Measurements from ENCODE around the gene DHX38.
"Not testable (repeated sequence)": the region's sequence is repeated elsewhere in the genome, so short reads cannot be mapped to it uniquely, and the experiment has no call there.

The DHX38 gene

DNA sequence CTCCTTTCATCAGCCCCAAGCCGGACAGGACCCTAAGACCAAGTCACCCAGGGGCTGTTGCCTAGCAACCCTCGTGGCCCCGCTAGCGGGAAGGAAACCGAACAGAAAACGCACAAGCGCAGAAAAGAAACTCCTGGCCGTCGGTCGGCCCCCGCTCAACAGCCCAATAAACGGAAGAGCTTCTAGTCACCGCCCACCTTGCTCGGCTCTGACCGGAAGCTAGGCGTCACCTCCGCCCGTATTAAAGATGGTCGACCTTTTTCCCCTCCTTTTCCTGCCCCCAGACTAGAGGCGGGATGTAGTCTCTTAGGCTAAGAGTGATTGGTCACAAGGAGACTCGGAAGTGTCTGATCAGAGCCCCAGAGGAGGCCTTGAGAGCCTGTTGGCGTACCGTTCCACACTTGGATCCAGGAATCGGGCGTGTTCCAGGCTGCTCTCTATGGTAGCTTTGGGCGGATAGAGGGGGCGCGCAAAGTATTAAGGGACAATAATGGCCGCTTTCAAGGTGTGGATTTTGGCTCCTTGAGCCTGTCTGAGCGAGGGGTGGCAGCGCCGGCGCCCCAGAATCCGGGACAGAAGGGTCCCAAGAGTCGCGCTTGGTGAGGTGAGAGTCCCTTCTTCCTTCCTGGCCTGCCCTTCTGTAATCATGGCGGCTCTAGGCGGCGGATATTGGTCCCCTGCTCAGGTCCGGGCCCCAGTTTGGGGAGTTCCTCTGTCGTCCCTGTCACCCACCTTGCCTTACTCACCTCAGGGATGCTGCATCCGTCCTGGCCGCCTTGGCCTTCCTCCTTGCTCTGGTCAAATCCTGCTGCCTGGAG lies at the start of gene DHX38, which contains the start of gene TXNL4B:
DHX38 (plus strand) TSS at position 400 of the 818 bp plus-strand sequence. CDS start 2,311 bp downstream, outside the sequence.
TXNL4B (minus strand) TSS at position 173 of the 818 bp plus-strand sequence. CDS start 2,871 bp downstream, outside the sequence.
- DNase-seq (ENCODE audit: low spot score), result peak; percentile 97

DNA sequence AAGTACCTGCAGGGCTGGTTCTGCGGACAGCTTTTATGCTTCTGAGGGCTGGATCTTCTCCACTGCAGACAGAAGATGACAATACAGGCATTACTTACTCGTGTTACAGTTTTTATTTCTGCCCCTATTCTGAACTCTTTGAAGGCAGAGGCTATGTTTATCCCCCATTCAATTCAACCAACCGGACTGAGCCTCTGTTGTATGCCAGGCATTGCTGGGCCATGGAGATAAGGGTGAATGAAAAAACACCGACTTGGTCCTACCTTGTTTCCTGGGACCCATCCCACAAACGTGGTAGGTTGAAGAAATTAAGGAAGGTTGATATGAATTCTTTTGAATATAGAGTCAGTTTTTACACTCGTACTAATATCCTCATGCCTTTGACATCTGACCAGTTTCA lies 49.4 kb upstream of the DHX38 start:
- DNase-seq (ENCODE audit: low spot score), result no peak

DNA sequence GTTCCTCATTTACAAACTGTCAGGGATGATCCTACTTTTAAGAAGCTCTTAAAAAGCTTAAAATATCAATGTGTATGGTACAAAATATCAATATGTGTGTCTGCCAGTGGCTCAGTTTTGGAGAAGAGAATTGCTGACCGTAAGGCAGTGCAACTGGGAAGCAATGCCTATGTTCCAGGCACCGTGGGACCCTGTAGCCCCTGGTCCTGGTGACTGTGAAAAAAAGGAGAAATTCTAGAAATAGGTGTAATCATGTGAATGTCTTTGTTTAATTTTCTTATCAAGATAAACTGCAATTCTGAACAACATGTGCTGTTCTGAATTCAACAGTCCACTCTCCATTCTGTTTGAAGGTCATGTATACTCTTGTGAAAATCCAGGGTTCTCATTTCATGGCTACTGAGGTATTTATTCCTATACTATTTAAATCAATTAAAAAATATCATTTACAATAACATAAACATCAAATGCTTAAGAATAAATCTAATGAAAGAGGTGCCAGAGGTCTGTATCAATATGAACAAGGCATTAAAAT lies 48.8 kb upstream of the DHX38 start:
- no peak for DNase-seq (ENCODE audit: low spot score)

DNA sequence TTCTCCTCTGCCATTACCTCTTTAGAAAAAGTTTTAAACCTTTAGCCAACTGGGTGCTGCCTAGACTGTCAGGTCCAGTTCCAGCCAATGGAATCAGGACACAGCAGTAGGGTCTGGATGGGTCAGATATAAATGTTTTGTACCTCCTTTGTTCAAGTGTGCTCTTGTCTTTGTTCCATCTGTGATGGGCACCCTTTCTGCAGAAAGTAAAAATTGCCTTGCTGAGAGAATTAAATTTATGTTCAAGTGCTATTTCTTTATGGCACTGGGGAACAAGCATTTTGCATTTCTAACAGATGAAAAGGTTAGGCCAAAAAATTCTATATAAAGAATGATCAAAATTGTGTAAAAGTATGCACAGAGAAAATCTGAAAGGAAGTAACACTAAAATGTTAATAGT lies 44.5 kb upstream of the DHX38 start:
- no peak for DNase-seq (ENCODE audit: low spot score)

DNA sequence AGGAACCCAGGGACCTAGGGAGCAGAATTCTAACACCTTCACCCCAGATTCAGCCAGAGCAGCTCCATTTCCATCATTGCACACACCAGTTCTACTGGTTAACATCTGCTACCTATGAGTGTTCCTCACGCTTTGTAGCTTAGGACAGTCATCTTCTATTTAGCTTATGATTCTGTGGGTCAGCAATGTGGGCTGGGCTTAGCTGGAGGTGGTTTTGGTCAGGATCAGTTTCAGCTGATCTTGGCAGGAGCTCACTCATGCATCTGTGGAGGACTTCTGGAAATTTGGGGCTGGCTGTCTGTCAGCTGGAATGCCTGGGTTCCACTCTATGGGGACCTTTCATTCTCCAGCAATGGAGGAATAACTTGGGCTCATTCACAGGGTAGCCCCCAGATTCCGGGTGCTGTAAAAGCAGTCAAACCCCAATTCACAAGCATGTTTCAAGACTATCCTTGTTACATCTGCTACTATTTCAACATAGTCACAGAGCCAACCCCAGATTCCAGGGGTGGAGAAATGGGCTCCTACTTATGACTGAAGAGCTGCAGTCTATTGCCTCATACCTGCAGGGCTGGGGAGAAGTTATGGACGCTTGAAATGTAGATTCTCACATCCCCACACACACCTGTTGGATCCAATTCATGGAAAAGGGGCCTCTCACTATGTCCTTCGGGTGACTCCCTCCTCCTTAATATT lies 42.7 kb upstream of the DHX38 start:
- DNase-seq (ENCODE audit: low spot score), result no peak

DNA sequence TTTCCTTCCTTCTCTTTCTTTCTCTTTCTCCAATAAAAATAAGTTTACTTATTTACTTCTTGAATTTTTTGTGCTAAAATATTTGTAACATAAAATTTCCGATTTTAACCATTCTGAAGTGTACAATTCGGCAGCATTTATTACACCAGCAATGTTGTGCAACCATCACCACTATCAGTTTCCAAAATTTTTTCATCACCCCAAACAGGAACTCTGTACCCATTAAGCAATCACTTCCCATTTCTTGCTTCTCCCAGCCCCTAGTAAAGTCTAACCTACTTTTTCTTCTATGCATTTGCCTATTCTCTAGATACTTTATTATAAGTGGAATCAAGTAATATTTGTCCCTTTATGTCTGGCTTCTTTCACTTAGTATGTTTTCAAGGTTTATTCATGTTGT lies 41.8 kb upstream of the DHX38 start:
- DNase-seq (ENCODE audit: low spot score), result no peak

DNA sequence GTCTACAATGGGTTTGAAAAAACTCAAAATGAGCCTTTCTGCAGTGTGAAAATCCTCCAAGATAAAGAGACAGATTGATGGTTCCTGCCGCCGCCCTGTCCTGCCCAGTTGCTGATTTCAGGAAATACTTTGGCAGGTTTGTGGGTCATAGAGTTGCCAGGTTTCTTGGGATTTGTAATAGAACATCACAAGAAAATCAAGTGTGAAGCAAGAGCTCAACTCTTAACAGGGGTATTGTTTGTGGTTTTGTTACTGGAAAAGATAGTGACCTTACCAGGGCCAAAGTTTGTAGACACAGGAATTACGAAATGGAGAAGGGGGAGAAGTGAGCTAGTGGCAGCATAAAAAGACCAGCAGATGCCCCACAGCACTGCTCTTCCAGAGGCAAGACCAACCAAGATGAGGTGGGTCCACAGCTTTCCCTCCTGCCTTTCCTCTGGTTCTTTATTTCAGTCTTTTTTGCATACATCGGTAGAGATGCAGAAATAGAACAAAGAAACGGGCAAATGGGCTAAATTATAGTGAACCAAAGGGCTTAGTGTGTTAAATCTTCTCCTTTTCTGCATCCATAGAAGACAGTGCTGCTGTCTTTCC lies 39.3 kb upstream of the DHX38 start, which contains the start of gene HP:
HP (plus strand) TSS at position 252 of the 594 bp plus-strand sequence; CDS start at position 400, 148 bp downstream.
- not testable (repeated sequence) for DNase-seq (ENCODE audit: low spot score)

DNA sequence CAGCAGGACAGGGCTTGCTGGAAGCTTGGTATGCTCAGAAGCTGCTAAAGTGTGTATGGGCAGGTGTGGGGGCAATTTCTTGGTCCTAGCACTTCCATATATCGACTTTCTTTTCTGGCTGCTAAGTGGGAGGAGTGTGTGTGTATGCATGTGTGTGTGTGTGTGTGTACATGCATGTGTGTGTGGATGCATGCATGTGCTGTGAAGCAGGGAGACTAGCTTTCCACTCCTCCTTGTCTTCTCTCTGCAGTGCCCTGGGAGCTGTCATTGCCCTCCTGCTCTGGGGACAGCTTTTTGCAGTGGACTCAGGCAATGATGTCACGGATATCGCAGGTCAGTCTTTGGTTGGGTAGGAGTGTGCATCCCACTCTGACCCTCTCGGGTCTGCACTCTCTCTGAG lies 37.7 kb upstream of the DHX38 start:
- no peak for DNase-seq (ENCODE audit: low spot score)

DNA sequence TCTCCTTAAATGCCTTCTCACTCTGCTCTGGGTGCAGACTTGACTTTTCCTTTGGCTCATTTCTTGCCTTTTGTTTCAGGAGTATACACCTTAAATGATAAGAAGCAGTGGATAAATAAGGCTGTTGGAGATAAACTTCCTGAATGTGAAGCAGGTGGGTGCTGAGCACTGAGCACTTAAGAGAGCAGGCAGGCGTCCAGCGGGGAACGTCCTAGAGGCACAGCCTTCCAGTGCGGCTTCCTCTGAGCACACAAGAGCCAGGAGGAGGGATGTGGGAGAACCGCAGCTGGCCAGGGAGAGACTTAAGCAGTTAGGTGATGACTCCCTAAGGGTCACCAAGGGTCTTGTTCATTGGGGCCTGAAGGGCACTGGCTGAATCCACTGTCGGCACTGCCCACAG lies 36.3 kb upstream of the DHX38 start:
- DNase-seq (ENCODE audit: low spot score), result not testable (repeated sequence)

DNA sequence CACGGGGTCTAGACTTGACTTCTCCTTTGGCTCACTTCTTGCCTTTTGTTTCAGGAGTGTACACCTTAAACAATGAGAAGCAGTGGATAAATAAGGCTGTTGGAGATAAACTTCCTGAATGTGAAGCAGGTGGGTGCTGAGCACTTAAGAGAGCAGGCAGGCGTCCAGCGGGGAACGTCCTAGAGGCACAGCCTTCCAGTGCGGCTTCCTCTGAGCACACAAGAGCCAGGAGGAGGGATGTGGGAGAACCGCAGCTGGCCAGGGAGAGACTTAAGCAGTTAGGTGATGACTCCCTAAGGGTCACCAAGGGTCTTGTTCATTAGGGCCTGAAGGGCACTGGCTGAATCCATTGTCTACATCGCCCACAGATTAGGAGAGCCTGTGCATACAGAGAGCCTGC lies 34.6 kb upstream of the DHX38 start:
- not testable (repeated sequence) for DNase-seq (ENCODE audit: low spot score)

DNA sequence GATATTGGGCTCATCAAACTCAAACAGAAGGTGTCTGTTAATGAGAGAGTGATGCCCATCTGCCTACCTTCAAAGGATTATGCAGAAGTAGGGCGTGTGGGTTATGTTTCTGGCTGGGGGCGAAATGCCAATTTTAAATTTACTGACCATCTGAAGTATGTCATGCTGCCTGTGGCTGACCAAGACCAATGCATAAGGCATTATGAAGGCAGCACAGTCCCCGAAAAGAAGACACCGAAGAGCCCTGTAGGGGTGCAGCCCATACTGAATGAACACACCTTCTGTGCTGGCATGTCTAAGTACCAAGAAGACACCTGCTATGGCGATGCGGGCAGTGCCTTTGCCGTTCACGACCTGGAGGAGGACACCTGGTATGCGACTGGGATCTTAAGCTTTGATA lies 33.2 kb upstream of the DHX38 start:
- DNase-seq (ENCODE audit: low spot score), result no peak

DNA sequence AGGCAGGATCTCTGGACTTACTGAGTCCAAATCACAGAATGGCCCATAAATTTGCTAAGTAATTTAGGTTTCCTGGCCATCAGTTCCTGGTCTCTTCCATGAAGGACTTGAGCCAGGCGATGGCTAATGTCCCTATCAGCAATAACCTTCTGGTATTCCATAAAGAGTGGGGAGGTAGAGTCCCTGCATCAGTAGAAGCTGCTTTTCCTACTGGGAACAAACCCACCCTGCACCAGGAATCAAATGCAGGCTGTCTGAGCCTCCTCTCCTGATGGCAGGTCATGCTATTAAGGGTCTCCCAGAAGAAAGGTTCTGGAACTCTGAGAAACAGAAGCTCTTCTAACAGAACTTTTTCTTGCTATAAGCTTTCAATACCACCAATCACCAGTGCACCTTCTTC lies 32.1 kb upstream of the DHX38 start:
- no peak for DNase-seq (ENCODE audit: low spot score)

DNA sequence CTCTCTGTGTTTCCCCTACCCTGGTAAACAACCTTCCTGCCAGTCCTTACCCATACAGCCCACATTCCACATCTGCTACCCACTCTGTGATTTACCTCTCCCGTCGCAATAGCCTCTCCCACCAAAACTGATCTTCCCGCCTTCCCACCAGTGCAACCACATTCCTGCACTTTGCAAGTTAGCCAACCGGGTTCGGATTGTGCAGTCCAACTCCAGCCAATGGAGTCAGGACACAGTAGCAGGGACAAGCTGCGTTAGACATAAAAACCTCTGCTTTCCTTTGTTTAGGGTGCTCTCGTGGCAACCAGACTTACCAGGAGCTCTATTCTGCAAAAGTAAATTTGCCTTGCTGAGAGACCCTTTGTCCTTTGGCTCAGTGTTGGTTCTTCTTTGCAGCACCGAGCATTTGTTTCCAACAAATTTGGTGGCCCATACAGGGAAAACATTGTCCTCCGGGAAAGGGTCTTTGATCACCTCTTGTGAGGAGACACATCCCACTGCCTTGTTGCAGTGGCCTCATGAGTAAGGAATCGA lies 29.2 kb upstream of the DHX38 start:
- DNase-seq (ENCODE audit: low spot score), result no peak

DNA sequence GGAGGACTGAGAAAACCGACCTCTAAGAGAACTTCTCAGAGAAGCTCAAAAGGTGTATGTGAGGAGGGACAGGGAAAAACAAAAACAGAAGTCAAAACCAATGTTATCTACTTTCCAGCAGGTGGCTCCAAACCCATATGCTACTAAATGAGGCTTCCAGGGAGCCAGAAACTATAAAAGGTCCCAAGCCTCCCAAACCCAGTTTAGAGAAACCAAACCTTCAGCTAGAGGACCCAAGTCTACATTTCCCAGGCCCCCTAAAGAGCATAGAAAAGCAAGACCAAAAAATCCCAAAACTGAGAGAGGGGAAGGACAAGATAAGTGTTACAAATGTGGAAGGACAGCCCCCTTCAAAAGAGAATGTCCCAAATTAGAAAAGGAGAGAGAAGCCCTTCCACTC lies 26.9 kb upstream of the DHX38 start:
- DNase-seq (ENCODE audit: low spot score), result peak; percentile 39

DNA sequence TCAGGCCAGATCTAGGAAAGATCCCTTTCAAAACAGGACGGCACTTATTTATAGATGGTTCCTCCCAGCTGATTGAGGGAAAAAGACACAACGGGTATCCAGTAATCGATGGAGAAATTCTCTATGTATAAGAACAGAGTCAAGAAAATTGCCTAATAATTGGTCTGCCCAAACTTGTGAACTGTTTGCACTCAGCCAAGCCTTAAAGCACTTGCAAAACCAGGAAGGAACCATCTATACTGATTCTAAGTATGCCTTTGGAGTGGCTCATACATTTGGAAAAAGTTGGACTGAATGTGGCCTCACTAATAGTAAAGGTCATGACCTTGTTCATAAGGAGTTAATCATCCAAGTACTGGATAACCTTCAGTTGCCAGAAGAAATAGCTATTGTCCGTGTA lies 24.7 kb upstream of the DHX38 start:
- DNase-seq (ENCODE audit: low spot score), result no peak

DNA sequence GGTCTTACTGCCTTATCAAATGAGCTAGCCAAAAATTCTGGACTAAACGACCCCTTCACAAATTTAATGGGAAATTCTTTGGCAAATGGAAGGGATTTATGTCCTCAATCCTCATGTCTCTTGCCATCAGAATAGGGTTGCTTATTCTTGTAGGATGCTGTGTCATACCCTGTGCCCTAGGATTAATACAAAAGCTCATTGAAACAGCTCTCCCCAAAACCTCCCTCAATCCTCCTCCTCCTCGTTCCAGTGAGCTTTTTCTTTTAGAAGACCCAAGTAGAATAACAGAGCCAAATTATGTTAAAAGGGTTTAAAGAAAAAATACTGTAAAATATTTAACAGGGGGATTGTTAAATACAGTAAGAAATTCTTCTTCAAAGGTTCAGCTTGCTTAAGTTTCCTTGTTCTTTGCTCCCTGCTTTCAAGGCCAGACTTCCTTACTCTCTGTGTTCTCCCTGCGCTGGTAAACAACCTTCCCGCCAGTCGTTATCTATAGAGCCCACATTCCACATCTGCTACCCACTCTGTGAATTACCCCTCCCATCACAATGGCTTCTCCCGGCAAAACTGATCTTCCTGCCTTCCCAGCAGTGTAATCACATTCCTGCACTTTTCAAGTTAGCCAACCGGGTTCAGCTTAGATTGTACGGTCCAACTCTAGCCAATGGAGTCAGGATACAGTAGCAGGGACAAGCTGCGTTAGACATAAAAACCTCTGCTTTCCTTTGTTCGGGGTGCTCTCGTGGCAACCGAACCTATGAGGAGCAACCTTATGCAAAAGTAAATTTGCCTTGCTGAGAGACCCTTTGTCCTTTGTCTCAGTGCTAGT lies 20.9 kb upstream of the DHX38 start:
- no peak for DNase-seq (ENCODE audit: low spot score)

DNA sequence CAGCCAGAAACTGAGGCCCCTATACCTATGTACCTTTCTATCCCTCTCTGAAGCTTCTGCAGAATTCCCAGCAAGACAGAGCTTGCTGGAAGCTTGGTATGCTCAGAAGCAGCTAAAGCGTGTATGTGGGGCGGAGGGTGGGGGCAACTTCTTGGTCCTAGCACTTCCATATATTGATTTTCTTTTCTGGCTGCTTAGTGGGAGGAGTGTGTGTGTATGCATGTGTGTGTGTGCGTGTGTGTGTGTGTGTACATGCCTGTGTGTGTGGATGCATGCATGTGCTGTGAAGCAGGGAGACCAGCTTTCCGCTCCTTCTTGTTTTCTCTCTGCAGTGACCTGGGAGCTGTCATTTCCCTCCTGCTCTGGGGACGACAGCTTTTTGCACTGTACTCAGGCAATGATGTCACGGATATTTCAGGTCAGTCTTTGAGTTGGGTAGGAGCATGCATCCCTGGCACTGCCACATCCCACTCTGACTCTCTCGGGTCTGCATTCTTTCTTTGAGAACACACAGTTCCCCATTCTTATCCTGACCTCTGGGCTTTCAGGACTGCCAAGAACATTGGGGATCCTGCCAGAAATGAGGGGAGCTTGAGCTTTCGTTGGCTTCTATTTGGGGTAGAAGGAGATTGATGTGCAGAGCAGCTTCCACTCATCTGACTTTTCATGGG lies 20.0 kb upstream of the DHX38 start:
- no peak for DNase-seq (ENCODE audit: low spot score)

DNA sequence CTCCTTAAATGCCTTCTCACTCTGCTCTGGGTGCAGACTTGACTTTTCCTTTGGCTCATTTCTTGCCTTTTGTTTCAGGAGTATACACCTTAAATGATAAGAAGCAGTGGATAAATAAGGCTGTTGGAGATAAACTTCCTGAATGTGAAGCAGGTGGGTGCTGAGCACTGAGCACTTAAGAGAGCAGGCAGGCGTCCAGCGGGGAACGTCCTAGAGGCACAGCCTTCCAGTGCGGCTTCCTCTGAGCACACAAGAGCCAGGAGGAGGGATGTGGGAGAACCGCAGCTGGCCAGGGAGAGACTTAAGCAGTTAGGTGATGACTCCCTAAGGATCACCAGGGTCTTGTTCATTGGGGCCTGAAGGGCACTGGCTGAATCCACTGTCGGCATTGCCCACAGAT lies 18.6 kb upstream of the DHX38 start:
- DNase-seq (ENCODE audit: low spot score), result not testable (repeated sequence)

DNA sequence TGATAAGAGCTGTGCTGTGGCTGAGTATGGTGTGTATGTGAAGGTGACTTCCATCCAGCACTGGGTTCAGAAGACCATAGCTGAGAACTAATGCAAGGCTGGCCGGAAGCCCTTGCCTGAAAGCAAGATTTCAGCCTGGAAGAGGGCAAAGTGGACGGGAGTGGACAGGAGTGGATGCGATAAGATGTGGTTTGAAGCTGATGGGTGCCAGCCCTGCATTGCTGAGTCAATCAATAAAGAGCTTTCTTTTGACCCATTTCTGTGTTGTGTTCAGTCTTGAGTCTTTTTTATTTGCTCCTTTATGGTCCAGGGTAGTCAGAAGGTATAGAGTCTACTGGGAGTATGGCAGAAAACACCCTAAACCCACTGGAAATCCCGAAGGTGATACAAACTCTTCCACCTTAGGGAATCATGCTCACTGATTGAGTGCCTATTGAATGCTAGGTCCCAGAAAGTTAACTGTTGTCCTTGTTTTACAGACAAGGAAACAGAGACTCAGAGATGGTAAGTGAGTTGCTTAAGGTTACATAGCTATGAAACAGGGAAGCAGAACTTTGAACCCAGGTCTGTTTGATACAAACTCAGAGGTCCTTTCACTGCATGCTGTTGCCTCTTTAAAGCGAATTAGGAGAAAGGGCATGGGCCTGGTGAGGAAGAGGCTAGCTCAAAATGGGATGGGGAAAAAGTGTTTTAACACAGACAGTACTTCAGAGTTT lies 16.5 kb upstream of the DHX38 start:
- not testable (repeated sequence) for DNase-seq (ENCODE audit: low spot score)

DNA sequence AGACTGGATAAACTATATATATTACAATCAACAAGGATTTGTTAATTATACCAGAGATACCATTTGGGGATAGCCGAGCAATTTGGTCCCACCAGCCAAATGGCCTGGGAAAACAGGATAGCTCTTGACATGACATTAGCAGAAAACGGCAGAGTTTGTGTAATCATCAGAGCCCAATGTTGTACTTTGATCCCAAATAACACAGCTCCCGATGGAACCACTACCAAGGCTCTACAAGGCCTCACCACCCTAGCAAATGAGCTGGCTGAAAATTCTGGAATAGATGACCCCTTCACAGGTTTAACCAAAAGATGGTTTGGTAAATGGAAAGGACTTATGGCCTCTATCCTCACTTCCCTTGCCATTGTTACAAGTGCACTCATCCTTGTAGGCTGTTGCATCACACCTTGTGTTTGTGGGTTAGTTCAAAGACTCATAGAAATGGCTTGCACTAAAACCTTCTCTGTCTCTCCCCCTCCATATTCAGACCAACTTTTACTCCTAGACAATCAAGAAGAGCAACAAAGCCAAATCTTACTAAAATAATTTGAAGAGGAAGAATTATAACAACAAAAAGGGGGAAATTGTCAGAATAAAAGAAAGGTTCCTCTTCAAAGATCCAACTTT lies 9.8 kb upstream of the DHX38 start:
- no peak for DNase-seq (ENCODE audit: low spot score)
